ENCODE data around the gene LRP1B.

Gene LRP1B

GRCh38 chr2:140269000-140269399, 1861.8 kb downstream of the LRP1B start:
- no peak overlapping the region for H3K4me3 ChIP-seq (ENCODE audit: low read length)
- TF ChIP-seq CTCF (conservative IDR thresholded peaks at IDR 0.05; ENCODE audit: low read depth, low read length) = no peak
- DNase-seq (ENCODE audit: low read depth) = no peak

DNA sequence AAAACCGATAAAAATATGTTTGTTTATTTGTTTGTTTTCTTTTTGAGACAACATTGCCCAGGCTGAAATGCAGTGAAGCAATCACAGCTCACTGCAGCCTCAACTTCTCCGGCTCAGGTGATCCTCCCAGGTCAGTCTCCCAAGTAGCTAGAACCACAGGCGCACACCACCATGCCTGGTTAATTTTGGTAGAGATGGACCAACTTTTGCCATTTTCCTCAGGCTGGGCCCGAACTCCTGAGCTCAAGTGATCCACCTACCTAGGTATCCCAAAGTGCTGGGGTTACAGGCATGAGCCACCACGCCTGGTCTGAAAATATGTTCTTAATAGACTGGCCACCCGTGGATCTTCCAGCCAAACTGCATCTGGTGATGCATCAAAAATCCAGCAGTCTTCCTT, 1867.9 kb downstream of the LRP1B start:
- no peak overlapping the region for H3K4me3 ChIP-seq (ENCODE audit: low read length)
- TF ChIP-seq CTCF (conservative IDR thresholded peaks at IDR 0.05; ENCODE audit: low read depth, low read length) = no peak
- no peak for DNase-seq (ENCODE audit: low read depth)

DNA sequence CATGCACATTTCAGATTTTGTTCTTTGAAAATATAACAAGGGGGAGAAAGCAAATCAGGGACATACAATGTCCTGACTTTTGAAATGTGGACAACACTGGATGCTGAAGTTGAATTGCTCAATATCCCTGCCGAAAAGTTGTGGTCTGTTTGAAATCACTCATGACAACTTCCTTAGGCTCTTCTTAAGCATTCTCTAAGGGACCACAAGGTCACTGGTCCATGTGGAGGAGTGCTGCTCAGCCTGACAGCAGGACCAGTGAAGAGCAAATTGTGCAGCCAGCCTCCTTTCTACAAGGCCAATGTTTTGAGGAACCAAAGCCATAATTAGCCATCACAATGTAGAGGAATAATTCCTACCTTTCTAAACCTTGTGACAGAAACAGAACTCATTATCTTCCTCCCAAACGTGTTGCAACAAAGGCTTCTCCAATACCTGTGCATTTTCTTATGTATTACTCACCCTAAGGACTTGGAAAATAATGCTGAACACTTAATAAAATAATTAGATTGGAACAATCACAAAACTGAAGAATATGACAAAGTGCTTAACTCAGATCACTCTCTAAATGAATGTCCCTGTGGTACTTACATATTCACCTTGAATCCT, 1873.0 kb downstream of the LRP1B start:
- H3K4me3 ChIP-seq (ENCODE audit: low read length) = no peak overlapping the region
- no peak for TF ChIP-seq CTCF (conservative IDR thresholded peaks at IDR 0.05; ENCODE audit: low read depth, low read length)
- no peak for DNase-seq (ENCODE audit: low read depth)

- no peak for TF ChIP-seq CTCF (conservative IDR thresholded peaks at IDR 0.05; ENCODE audit: low read depth, low read length)
- H3K4me3 ChIP-seq (ENCODE audit: low read length) = no peak overlapping the region
- DNase-seq (ENCODE audit: low read depth) = no peak
These were observed 1874.7 kb downstream of the LRP1B start for GRCh38 chr2:140256080-140256479.

- H3K4me3 ChIP-seq (ENCODE audit: low read length) = no peak overlapping the region
- no peak for DNase-seq (ENCODE audit: low read depth)
These were observed 1881.0 kb downstream of the LRP1B start for GRCh38 chr2:140249821-140250220.

DNA sequence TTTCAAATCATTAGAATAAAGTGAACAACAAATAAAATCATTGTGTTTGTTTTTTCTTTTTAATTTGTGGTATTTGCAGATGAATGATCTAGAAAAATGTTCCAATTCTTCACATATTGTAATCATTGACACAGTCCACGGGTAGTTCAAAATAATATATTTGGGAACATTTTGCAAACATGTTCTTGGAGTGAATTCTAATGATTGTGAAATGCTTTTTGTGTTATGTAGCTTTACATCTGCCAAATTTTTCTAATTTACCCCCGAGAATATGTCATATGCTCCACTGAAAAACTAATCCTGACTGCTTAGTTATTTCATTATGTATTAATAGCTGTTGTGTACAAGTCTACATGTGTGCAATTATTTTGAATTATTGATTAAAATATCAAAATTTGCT, 1882.2 kb downstream of the LRP1B start:
- no peak for TF ChIP-seq CTCF (conservative IDR thresholded peaks at IDR 0.05; ENCODE audit: low read depth, low read length)
- no peak for DNase-seq (ENCODE audit: low read depth)
- no peak overlapping the region for H3K4me3 ChIP-seq (ENCODE audit: low read length)

More at GRCh38 chr2:140249821-140250220, 1881.0 kb downstream of the LRP1B start:
- no peak for TF ChIP-seq CTCF (conservative IDR thresholded peaks at IDR 0.05; ENCODE audit: low read depth, low read length)

- DNase-seq (ENCODE audit: low read depth) = no peak
- no peak for TF ChIP-seq CTCF (conservative IDR thresholded peaks at IDR 0.05; ENCODE audit: low read depth, low read length)
- no peak overlapping the region for H3K4me3 ChIP-seq (ENCODE audit: low read length)
These were observed 1883.2 kb downstream of the LRP1B start for GRCh38 chr2:140247451-140248195.
